ENCODE results near the gene SLC27A3.
A peak's percentile ranks its signal among the peaks of the same experiment; 100 is the strongest.

SLC27A3 gene

DNA sequence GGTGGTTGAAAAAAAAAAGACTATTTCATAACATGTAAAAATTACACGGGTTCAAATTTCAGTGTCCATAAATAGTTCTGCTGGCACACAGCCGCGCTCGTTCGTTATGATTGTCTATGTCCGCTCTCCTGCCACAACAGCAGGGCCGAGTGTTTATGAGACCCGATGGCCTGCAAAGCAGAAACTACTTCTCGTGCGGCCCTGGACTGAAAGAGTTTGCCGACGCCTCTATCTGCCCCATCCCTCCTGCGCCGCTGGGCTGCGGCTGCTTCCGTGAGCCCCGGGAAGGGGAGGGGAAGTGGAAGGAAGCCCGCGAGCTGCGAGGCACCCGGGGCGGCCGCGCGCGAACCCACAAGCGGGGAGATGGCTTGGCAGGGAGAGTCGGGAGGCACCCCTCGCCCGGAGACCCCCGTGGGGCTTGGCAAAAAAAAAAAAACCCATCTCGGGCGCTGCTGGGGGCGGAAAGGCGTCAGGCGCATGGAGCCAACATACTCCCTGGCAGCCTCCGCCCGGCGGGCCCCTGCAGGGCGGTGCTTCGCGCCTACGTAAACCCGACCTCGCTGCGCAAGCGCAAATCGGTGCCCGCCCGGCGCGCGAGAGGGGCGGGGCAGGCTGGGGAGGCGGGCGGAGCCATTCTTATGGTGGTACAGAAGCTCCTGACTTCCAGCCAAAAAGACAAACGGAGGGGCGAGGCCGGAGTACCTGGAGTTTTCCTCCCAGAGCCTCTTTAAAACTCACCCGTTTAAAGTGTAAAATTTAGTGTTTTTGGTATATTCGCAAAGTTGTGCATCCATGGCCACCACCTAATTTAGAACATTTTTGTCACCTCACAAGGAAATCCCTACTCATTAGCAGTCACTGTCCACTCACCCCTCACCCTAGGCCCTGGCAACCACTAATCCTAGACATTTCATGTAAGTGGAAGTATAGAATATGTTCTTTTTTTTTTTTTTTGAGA is 8.3 kb downstream of the SLC27A3 start:
- peak; percentile 93 for DNase-seq

DNA sequence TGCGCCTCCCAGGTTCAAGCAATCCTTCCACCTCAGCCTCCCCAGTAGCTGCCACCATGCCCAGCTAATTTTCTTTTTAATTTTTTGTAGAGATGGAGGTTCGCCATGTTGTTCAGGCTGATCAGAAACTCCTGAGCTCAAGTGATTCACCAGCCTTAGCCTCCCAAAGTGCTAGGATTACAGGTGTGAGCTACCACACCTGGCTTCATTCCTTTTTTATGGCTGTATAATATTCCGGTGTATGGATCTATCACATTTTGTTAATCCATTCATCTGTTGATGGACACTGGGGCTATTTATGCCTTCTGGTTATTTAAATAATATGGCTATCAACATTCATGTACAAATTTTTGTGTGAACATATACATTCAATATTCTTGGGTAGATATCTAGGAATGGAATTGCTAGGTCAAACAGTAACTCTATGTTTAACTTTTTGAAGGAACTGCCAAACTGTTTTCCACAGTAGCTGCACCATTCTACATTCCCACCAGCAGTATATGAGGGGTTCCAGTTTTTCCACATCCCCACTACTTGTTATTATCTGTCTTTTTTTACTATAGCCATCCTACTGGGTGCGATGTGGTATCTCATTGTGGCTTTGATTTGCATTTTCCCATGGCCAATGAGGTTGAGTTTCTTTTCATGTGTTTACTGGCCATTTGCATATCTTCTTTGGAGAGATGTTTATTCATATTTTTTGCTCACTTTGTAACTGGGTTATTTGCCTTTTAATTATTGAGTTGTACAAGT is 11.0 kb downstream of the SLC27A3 start:
- no peak for DNase-seq

GRCh38 chr1:153789478-153790034 is 14.3 kb downstream of the SLC27A3 start:
- DNase-seq = no peak

DNA sequence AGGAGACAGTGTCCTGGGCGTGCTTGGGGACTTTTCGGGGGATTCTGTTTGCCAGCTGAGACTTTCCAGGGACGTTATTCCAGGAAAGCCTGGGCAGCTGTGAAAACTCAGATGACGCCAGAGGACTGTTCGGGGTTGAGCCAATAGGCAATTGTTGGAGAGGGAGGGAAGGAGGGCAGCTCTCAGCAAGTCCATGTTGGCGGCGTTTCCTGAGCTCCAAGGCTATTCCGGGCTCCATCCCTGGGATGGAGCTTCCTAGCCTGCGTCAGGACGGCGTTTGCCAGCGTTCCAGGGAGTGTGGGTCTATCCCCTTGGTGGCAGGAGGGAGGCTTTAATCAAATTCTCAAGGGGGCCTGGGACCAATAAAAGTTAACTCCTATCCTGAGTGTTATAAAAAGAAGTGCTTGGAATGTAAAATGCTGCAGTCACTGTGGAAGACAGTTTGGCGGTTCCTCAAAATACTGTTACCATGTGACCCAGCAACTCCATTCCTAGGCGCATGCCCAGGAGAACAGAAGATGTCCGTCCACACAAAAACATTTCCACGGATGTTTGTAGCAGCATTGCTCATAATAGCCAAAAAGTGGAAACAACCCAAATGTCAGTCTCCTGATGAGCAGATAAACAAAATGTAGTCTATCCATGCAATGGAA is 15.2 kb downstream of the SLC27A3 start:
- DNase-seq = no peak

GRCh38 chr1:153790966-153791647 is 15.9 kb downstream of the SLC27A3 start:
- peak; percentile 46 for DNase-seq

- no peak for DNase-seq
These were observed 16.5 kb downstream of the SLC27A3 start for GRCh38 chr1:153791648-153792253.

DNA sequence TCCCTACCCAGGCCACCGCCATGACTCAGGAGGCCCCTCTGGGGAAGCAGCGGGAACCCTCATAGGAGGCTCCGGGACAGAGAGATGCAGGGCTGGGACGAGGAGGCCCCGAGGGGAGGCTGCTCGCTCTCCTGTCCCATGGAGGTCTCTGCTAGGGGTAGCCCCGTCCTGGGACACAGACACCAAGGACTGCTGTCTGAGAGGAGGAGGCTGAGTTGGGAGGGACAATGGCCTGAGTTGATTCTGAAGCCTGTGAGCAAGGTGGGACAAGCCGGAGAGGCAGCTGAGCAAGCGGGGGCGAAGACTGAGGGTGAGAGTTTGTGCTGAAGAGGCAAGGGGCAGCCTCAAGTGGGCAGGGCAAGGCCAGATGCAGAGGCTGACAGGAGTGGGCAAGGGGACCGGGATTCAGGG is 17.4 kb downstream of the SLC27A3 start:
- DNase-seq = no peak

DNA sequence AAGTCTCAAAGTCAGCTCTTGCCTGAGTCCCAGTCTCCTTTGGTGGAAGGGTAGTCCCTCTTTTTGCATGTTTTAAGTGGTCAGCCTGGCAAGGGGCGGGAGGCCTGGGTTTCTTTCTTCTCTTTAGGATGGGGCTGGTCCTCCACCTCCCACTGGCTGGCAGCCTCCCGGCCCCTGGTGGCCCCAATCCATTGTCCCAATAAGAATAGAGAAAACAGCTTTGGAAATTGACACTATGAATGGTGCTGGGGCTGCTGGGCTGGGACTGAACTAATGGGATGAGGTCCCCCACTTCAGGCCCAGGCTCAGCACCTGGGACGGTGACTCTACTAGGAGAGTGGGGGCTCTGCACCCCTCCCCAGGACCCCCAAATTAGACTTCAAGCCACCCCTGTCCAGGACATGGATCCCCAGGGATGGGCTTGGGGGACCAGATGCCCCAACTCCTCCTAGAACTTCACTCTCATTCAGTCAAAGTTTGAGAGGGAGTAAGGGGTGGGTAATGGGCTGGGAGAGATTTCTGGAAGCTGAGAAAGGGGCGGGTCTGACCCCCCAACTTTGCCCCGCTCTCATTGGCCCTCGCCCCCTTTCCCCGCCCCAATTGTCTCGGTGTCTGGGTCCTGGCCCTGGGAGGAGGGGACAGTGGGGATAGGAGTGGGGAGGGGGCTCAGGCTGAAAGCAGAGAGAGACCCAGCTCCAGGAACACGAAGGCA is 18.2 kb downstream of the SLC27A3 start:
- no peak for DNase-seq

GRCh38 chr1:153793973-153794615 is 18.9 kb downstream of the SLC27A3 start:
- DNase-seq = no peak

DNA sequence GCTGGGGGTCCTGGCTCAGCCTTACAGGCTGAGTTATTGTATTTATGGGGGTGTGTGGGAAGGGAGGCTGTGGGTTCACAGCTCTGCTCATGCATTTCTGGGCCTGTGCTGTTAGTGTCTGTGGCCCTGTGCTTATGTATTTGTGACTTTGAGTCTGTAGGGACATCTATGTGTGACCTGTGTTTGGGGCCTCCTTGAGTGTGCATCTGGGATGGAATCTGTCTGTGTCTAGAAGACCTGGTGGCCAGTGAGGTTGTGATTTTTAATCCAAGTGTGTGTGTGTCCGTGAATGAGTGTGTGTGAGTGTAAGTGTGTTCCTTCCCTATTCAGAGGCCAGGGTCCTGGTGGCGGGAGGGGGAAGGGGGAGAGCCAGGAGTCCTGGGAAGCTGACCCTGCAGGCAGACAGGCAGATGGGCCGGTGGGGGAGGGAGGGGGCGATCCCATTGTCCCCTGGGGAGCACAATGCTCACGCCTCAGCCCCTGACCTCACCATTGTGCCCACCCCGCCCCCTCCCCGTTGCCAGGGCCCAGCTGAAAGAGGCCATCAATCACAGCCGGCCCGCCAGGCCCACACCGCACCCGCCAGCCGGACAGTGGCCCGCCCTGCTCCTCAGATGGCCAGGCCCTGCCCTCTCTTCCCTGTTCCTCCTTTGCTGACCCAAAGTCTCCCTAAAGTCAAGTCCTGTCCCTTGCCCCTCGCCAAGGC is 19.6 kb downstream of the SLC27A3 start:
- no peak for DNase-seq

DNA sequence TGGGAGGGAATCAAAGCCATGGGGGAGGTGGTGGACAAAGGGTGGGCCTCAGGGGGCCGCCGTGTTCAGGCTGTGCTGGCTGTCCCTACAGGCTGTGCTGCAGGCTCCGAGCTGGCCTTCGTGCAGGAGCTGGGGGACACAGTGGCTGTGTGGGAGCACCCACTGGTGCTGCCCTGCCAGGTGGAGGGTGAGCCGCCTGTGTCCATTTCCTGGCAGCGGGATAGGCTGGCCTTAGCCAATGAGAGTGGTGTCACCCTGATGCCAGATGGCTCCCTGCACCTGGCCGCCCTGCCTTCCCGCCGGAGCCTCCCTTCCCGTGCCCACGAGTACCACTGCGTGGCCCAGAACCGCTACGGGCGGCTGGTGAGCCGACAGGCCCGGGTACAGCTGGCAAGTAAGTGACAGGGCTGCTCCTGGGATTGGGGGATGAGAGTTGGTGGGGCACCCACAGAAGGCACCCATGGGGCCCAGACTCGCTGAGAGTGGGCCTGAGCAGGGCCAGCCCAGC is 20.2 kb downstream of the SLC27A3 start:
- no peak for DNase-seq

DNA sequence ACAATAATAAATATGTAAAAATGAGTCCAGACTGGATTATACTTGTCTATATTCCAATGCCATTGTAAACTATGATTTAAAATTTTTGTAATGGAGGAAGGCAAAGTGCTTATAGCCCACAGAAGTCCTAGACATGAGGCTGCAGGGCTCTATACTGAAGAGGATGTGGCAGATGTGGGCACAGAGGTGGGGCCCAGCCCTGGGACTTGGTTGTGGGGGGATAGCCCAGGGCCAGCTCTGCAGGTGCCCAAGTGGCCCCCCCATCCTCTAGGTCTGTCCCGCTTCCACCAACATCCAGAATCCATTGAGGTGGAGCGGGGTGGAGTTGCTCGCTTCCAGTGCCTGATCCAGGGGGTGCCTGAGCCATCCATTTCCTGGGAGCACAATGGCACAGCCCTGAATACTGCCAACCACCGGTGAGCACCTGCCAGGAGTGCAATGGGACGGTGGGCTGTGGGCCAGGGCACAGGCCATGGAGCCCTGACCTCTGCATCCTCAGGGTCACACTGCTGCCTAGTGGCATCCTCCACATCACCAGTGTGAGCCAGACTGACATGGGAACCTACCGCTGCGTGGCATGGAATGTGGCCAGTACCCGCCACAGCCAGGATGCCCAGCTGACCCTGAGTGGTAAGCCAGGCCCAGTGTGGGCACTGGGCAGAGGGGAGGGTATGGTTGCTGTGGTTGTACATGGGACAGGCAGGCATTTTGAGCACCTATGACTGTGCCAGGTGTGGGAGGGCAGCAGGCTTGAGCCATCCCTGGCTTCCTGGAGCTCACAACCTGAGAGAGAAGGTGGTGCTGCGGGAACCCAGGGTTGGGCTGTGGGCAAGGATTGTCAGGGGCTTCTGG is 21.0 kb downstream of the SLC27A3 start:
- DNase-seq = peak; percentile 24

DNA sequence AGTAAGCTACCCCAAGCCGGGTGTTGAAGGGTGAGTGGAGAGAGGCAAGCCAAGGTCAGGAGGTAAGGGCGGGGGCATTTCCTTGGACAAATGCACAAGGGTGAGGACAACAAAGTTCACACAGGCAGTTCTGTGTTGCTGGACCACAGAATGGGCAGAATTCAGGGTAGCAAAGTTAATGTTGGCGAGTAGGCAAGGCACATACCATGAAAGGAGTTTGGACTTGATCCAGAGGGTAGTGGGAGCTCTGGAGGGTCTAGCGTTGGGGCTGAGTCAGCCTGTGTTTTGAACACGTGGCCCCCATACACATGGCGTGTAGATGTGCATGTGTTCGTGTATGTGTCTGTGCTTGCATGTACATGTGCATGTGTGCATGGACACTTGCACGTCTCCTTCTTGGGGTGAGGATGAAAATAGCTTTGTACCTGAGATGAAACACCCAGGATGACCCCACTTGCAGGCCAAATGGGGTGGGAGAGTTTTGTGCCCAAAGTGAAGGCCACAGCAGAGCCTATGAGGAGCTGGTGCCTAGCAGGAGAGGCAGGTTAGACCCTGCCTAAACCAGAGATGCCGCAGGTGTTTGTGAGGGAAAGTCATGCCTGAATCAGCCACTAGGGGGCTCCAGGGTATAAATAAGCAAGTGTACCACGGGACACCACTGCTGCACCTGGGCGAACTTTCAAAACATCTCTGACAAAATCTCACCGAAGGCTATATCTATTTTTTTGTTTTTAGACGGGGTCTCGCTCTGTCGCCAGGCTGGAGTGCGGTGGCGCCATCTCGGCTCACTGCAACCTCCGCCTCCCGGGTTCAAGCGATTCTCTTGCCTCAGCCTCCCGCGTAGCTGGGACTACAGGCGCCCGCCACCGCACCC is 21.8 kb downstream of the SLC27A3 start:
- peak; percentile 88 for DNase-seq

DNA sequence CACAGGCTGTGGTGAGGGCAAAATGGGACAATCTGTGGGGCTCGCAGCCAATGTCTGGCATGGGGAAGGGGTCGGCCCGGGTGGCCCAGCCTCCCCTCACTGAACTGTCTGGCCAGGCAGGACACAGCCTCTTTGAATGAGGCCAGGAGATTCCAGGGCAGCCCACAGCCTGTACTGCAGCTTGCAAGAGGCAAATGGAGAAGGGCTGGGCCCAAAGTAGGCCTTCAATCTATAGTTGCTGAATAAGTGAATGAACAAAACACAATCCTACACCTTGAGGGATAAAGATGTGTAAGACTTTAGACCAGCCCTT is 23.2 kb downstream of the SLC27A3 start:
- DNase-seq = no peak

DNA sequence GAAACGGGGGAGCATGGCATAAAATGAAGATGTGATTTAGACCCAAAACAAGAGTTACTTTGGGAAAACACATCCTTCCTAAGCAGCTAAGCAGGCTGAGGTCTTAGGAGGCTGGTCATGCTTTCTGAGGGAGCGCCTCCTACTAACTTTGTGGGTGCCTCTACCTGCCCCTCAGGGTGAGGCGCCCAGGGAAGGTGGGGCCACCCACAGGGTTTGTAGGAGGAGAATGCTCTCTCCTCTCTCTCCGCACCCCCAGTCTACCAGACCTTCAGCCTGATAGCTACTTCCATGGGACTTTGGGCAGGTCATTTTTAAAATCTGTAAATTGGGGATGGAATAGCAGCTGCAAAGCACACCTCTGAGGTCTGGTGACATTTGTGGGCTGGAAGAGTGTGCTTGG is 23.8 kb downstream of the SLC27A3 start:
- DNase-seq = no peak

- DNase-seq = no peak
These were observed 24.6 kb downstream of the SLC27A3 start for GRCh38 chr1:153799566-153800465.

- no peak for DNase-seq
These were observed 25.3 kb downstream of the SLC27A3 start for GRCh38 chr1:153800516-153800915.

Measured in CD4-positive, alpha-beta T cell treated with Interleukin-10 for 1 hour (primary cell).